ENCODE results near the gene LRRFIP2.

- TF ChIP-seq POLR2A (IDR thresholded peaks at IDR 0.05) = no peak
- no peak for TF ChIP-seq CTCF (IDR thresholded peaks at IDR 0.05)
These were observed 26.7 kb downstream of the LRRFIP2 start for GRCh38 chr3:37147666-37148065.
